GM12801 (cell line): Measurements from ENCODE around the gene FAM184A.

Source experiments
- TF ChIP-seq, protein P1 (sequence below): IDR thresholded peaks from one replicate; pipeline ENCODE4 v1.5.1; 2011; ENCODE audit warnings: control low read depth; ENCODE audit not compliant: insufficient read length; ENCODE audit errors: extremely low read depth

The FAM184A gene

DNA sequence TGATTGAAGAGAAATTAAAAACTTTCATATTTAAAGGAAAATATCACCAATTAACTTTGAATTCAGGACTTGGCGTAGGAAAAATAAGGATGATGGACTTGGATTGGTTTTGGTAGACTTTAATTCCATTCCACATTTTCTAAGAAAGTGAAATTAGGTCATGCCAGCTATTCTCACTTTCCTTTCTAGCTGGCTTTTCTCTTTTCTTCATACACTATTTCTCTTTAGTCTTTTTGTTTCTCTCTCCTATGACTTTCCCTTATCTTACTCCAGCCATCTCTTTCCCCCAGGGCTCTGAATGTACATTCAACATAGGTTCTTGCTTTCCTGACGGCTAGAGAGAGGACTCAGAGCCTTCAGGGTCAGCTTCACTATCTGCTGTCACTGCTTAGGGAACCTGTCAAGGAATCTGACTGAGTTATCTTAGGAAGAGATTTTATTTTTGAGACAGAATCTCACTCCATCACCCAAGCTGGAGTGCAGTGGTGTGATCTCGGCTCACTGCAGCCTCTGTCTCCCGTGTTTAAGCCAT lies 82.1 kb downstream of the FAM184A start:
- TF ChIP-seq, protein P1, sequence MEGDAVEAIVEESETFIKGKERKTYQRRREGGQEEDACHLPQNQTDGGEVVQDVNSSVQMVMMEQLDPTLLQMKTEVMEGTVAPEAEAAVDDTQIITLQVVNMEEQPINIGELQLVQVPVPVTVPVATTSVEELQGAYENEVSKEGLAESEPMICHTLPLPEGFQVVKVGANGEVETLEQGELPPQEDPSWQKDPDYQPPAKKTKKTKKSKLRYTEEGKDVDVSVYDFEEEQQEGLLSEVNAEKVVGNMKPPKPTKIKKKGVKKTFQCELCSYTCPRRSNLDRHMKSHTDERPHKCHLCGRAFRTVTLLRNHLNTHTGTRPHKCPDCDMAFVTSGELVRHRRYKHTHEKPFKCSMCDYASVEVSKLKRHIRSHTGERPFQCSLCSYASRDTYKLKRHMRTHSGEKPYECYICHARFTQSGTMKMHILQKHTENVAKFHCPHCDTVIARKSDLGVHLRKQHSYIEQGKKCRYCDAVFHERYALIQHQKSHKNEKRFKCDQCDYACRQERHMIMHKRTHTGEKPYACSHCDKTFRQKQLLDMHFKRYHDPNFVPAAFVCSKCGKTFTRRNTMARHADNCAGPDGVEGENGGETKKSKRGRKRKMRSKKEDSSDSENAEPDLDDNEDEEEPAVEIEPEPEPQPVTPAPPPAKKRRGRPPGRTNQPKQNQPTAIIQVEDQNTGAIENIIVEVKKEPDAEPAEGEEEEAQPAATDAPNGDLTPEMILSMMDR, result no peak

DNA sequence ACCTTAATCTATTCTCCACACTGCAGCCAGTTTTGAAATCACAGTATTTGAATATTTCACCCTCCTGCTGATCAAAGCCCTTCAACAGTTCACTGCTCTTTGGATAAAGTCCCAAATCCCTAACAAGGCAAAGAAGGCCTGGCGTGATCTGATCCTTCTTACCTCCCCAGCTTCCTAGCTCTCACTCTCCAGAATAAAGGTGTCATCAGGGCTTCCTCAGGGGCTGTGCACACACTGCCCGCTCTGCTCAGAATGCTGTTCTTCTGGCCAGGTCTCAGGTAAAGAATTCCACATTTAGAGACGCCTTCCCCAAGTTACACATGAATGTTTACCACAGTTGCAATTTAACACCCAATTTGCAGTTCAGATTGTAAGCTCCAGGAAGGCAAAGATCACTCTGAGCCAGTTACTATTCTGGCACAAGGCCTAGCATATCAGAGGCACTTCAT lies 84.6 kb downstream of the FAM184A start:
- TF ChIP-seq, protein P1, result no peak

DNA sequence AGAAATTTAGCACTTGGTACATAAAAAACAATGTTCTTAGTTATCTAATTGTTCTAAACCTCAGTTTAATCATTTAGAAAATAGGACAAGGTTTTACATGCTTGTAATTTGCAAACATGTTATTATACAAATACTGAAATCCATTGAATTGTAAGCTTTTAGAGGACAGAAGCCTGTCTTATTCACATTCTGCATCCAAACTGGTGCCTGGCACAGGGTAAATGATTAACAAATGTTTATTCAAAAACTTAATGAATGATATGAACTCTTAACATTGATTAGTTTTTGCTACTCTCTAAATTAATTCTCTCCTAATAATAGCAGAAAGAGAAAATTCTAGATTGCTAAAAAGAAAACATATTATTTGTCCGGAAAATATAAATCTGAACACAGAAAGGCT lies 85.1 kb downstream of the FAM184A start:
- TF ChIP-seq, protein P1, result no peak

DNA sequence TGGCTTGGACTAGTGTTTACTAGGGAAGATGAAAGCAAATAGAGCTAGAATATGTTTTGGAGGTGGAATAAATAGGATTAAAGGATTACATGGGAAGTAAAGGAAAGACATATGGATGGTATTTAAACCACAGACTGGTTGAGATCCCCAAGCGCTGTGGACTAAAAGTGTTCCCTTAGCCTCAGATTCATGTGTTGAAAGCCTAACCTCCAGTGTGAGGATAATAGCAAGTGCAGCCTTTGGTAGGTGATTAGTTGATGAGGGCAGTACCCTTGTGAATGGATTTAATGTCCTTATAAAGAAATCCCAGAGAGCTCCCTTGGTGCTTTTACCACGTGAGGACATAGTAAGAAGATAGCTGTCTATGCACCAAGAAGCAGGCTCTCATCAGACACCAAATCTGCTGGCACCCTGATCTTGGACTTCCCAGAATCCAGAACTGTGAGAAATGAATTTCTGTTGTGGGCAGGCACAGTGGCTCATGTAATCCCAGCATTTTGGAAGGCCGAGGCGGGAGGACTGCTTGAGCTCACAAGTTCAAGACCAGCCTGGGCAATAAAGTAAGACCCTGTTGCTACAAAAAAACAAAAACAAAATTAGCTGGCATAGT lies 86.2 kb downstream of the FAM184A start:
- TF ChIP-seq, protein P1, result no peak

DNA sequence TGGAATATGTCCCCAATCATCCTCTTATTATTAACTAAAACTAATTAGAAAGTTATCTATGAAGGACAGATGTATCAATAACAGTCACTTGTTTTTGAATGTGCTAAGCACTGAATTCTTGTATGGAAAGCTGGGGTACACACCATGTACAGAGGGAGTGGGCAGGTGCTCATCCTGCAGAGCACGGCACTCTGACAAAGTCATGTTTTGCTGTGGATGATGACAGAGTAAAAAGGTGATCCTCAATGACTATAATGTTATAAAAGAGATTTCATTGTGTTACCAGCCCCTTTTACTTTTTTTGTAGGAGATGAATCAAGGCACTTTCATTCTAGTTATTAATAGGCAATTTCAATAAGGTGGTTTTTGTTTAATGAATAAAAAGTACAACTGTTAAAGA lies 92.2 kb downstream of the FAM184A start:
- TF ChIP-seq, protein P1, result no peak

DNA sequence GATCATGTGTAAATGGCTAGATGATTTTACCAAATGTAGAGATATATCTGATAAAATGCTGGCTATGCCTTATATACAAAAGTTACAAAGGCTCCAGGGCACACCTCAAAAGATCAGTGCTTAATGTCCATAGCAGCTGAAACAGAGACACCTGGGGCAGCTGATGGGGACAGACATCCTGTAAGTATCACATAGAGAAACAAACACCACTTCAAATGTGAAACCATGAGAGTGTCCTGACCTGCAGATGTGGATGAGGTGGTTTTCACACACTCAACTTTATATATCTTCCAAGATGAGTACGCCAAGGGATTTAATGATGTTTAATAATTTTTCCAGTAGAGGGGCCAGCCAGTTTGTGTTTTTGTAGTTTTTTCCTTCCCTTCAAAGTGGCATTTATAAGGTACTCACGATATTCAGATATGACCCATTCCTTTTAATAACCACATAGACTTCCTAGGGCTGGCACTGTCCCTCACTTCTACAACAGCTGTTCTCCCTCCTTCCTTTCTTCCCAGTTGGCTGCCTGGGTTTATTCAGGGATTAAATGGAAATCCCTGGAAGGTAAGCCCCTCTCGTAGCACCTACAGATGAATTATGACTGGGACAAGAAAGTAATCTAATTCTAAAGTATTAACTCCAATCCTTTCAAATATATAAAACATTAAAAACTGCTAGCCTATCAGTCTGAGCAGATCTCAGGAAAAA lies 93.2 kb downstream of the FAM184A start:
- TF ChIP-seq, protein P1, result no peak

DNA sequence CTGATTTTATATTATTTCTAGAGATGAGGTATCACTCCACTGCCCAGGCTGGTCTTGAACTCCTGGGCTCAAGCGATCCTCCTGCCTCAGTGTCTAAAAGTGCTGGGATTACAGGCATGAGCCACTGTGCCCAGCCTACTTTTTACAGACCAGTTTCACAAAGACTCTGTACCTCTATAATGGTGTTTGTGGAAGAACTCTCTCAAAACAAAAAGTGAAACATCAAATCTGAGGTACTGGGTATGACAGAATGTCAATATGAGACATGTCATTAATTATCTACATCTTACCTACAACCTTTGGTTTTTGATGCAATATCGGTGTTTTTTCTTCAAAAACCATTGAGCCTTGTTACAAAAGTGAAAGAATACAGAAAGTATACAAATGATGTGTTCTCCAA lies 94.1 kb downstream of the FAM184A start:
- TF ChIP-seq, protein P1, result no peak
